ENCODE measurements around the gene SYCP3.

- TF ChIP-seq POLR2A (IDR thresholded peaks at IDR 0.05) (no peak), CTCF (IDR thresholded peaks at IDR 0.05) (no peak), EP300 (IDR thresholded peaks at IDR 0.05) (peak in 1 of 2 donors; percentile 72)
Observed at GRCh38 chr12:101713059-101713682, 26.1 kb downstream of the SYCP3 start.

Measured in tibial nerve (tissue), 4 donors.